Measurements from ENCODE around the gene STARD7. TPM values are rescaled to one million over a fixed set of nuclear protein-coding genes. Genes with fewer than 3 reads are reported as not detected.

STARD7 gene
- total and polyA plus RNA-seq, 10 of the 15 experiments (the other 5 are each of a cell fraction or from before 2014, with no cell fraction given): 85.4 to 237 (median 153) TPM

- POLR2A ChIA-PET: interaction anchor here (0.6 to 9.5 kb wide), 8 partner anchors 8 to 87 kb away, joined by 3 to 161 read pairs (median 5); partner anchors contain the start of genes ASTL and STARD7
- peak overlapping the region; percentile 52 for H2AFZ ChIP-seq (ENCODE audit: control insufficient read depth, low read depth, low read length)
- in situ Hi-C loops (cut with MboI) (no loop called here), intact Hi-C loops (cut with micrococcal nuclease; ENCODE audit: unreplicated experiment) (loop anchor here (1.0 to 5.0 kb wide), 3 partner anchors 18 to 381 kb away; partner anchors contain the start of gene NCAPH)
- H4K20me1 ChIP-seq (ENCODE audit: control insufficient read depth, insufficient read depth): no peaks in the 10 kb centered on the region
- peak; percentile 29 for ATAC-seq
- peaks cover 45% of the 10 kb centered on the region for H3K4me1 ChIP-seq (ENCODE audit: control insufficient read depth, insufficient read depth, low read length)
- CTCF ChIA-PET: interaction anchor here (0.6 to 14.4 kb wide), 7 partner anchors 11 to 154 kb away, joined by 3 to 535 read pairs (median 4); partner anchors contain the start of gene ADRA2B
- H3K79me2 ChIP-seq (ENCODE audit: control insufficient read depth, insufficient read depth, low read length): peaks cover 29% of the 10 kb centered on the region
- no TSS peak for BruUV-seq (replicated peaks)
- SMC1A ChIA-PET (ENCODE audit: uncharacterized antibody, unreplicated experiment): interaction anchor here (1.5 to 14.4 kb wide), 4 partner anchors 12 to 56 kb away, joined by 3 to 338 read pairs (median 96); no protein-coding TSS in a partner anchor
- H3K9ac ChIP-seq (ENCODE audit: control insufficient read depth, insufficient read depth, low read length): peak overlapping the region; percentile 89
- FAIRE-seq: peak; percentile 92
- DNase-seq (ENCODE audit: low read depth, low spot score): peak; percentile 70
- H3K9me3 ChIP-seq (replicated peaks; ENCODE audit: control insufficient read depth, insufficient read depth, low read length): no peaks in the 10 kb centered on the region
- WGBS (ENCODE audit: insufficient coverage, insufficient replicate concordance, low lambda C conversion rate, missing lambda C conversion rate): 2% methylated on average over 20 of the region's 20 CpGs
- RAD21 ChIA-PET (ENCODE audit: unreplicated experiment): interaction anchor here (1.0 to 18.1 kb wide), 10 partner anchors 8 to 364 kb away, joined by 3 to 463 read pairs (median 6); partner anchors contain the start of gene ASTL
- peak overlapping the region; percentile 89 for H3K27ac ChIP-seq (ENCODE audit: control insufficient read depth, insufficient read depth)
- no peaks in the 10 kb centered on the region for H3K27me3 ChIP-seq (replicated peaks in 1 of 2; ENCODE audit: control insufficient read depth in 2 of 2, insufficient read depth in 2 of 2, low read length in 1 of 2)
- H3K4me3 ChIP-seq: peak overlapping the region; percentile 92
- H3K4me2 ChIP-seq (ENCODE audit: control insufficient read depth, insufficient read depth): peak overlapping the region; percentile 95
- H3K36me3 ChIP-seq (ENCODE audit: control insufficient read depth in 2 of 2, insufficient read depth in 2 of 2, low read length in 1 of 2): peaks cover 7% of the 10 kb centered on the region in 2 experiments; a peak in 2 of 4 replicates
- TF ChIP-seq RFX5 (IDR thresholded peaks at IDR 0.05; ENCODE audit: low read depth, low read length) (no peak), POLR2AphosphoS2 (IDR thresholded peaks at IDR 0.05; ENCODE audit: low read depth, low read length) (peak; percentile 80), RB1 (IDR thresholded peaks at IDR 0.05; ENCODE audit: borderline replicate concordance) (peak; percentile 18; the same call in 1 of the 2 replicates), BCLAF1 (IDR thresholded peaks at IDR 0.05) (no peak), KLF5 (IDR thresholded peaks at IDR 0.05; ENCODE audit: partially characterized antibody) (peak; percentile 67), LARP7 (IDR thresholded peaks at IDR 0.05) (peak; percentile 25; the same call in 1 of the 2 replicates), JUNB (IDR thresholded peaks at IDR 0.05) (no peak; the same call in 1 of the 2 replicates), KAT2A (conservative IDR thresholded peaks at IDR 0.05; ENCODE audit: control insufficient read depth, low read depth, low read length) (no peak), CHD4 (IDR thresholded peaks at IDR 0.05) (no peak), ZNF384 (IDR thresholded peaks at IDR 0.05; ENCODE audit: borderline replicate concordance, low read depth, low read length) (0 out of 2 replicates have a peak, but pooled peaks have one; percentile 25), BACH1 (IDR thresholded peaks at IDR 0.05; ENCODE audit: borderline replicate concordance) (peak; percentile 74), POU2F2 (IDR thresholded peaks at IDR 0.05; ENCODE audit: borderline replicate concordance, low read depth, low read length) (peak; percentile 82; the same call in 2 of the 3 replicates), MEF2A (IDR thresholded peaks at IDR 0.05; ENCODE audit: insufficient read depth, low read depth, low read length) (peak; percentile 82), USF1 (IDR thresholded peaks at IDR 0.05; ENCODE audit: borderline replicate concordance, extremely low read length, insufficient read depth, low read depth, low read length) (no peak), RBBP5 (conservative IDR thresholded peaks at IDR 0.05) (0 out of 2 replicates have a peak, but pooled peaks have one; percentile 33), NR2C1 (IDR thresholded peaks at IDR 0.05) (no peak), YBX1 (IDR thresholded peaks at IDR 0.05) (no peak), SMAD1 (IDR thresholded peaks at IDR 0.05; ENCODE audit: low read depth, partially characterized antibody) (peak; percentile 76), BRCA1 (IDR thresholded peaks at IDR 0.05; ENCODE audit: low read depth, low read length) (0 out of 2 replicates have a peak, but pooled peaks have one; percentile 30), JUND (IDR thresholded peaks at IDR 0.05; ENCODE audit: low read depth, low read length) (no peak)
Observed at GRCh38 chr2:96146153-96146880, 62.3 kb downstream of the STARD7 start.

Data from GM12878 (cell line).